Measurements from ENCODE around the gene INTS15. TPM values are rescaled to one million over a fixed set of nuclear protein-coding genes. Genes with fewer than 3 reads are reported as not detected.

INTS15 gene
- total RNA-seq, 1 experiment from 2014 or later, result 46.8 TPM

DNA sequence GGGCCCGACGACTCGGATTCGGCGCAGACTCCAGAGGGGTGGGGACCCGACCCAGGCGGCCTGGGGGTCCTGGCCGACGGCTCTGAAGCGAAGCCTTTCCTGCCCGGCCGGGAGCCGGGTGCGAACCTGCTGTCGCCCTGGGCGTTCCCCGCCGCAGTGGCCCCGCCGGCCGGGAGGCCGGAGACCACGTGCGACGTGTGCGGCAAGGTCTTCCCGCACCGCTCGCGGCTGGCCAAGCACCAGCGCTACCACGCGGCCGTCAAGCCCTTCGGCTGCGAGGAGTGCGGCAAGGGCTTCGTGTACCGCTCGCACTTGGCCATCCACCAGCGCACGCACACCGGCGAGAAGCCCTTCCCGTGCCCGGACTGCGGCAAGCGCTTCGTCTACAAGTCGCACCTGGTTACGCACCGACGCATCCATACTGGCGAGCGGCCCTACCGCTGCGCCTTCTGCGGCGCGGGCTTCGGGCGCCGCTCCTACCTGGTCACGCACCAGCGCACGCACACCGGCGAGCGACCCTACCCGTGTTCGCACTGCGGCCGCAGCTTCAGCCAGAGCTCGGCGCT is 62.7 kb downstream of the INTS15 start:
- intact Hi-C loops (cut with micrococcal nuclease; ENCODE audit: unreplicated experiment), result no loop called here
- no peaks in the 10 kb centered on the region for H3K27me3 ChIP-seq (ENCODE audit: control insufficient read depth, insufficient read depth, low read length)
- DNase-seq (ENCODE audit: low read depth, low spot score), result no peak
- CTCF ChIA-PET, result no interaction called here
- no peaks in the 10 kb centered on the region; the same call in 1 of the 2 replicates for H3K9me3 ChIP-seq (ENCODE audit: control insufficient read depth, insufficient read depth, low read depth, low read length)
- H3K36me3 ChIP-seq (ENCODE audit: control insufficient read depth, insufficient read depth, low read length), result no peaks in the 10 kb centered on the region; the same call in 1 of the 2 replicates
- no peak overlapping the region for H3K4me3 ChIP-seq (ENCODE audit: low read depth in 2 of 2, low read length in 2 of 2)
- no peak overlapping the region for H3K27ac ChIP-seq (ENCODE audit: low read length)
- in situ Hi-C loops (cut with HindIII; ENCODE audit: low pct_unique_long_range_greater_than_20kb, low sequenced_read_pairs), result no loop called here
- TF ChIP-seq, protein P1, sequence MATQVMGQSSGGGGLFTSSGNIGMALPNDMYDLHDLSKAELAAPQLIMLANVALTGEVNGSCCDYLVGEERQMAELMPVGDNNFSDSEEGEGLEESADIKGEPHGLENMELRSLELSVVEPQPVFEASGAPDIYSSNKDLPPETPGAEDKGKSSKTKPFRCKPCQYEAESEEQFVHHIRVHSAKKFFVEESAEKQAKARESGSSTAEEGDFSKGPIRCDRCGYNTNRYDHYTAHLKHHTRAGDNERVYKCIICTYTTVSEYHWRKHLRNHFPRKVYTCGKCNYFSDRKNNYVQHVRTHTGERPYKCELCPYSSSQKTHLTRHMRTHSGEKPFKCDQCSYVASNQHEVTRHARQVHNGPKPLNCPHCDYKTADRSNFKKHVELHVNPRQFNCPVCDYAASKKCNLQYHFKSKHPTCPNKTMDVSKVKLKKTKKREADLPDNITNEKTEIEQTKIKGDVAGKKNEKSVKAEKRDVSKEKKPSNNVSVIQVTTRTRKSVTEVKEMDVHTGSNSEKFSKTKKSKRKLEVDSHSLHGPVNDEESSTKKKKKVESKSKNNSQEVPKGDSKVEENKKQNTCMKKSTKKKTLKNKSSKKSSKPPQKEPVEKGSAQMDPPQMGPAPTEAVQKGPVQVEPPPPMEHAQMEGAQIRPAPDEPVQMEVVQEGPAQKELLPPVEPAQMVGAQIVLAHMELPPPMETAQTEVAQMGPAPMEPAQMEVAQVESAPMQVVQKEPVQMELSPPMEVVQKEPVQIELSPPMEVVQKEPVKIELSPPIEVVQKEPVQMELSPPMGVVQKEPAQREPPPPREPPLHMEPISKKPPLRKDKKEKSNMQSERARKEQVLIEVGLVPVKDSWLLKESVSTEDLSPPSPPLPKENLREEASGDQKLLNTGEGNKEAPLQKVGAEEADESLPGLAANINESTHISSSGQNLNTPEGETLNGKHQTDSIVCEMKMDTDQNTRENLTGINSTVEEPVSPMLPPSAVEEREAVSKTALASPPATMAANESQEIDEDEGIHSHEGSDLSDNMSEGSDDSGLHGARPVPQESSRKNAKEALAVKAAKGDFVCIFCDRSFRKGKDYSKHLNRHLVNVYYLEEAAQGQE (IDR thresholded peaks at IDR 0.05; ENCODE audit: insufficient read depth in 1 of 2, low read depth in 2 of 2, low read length in 1 of 2), result no peak
- no peak for TF ChIP-seq POLR2AphosphoS5 (IDR thresholded peaks at IDR 0.05; ENCODE audit: low read depth, low read length)
- TF ChIP-seq, protein P2, sequence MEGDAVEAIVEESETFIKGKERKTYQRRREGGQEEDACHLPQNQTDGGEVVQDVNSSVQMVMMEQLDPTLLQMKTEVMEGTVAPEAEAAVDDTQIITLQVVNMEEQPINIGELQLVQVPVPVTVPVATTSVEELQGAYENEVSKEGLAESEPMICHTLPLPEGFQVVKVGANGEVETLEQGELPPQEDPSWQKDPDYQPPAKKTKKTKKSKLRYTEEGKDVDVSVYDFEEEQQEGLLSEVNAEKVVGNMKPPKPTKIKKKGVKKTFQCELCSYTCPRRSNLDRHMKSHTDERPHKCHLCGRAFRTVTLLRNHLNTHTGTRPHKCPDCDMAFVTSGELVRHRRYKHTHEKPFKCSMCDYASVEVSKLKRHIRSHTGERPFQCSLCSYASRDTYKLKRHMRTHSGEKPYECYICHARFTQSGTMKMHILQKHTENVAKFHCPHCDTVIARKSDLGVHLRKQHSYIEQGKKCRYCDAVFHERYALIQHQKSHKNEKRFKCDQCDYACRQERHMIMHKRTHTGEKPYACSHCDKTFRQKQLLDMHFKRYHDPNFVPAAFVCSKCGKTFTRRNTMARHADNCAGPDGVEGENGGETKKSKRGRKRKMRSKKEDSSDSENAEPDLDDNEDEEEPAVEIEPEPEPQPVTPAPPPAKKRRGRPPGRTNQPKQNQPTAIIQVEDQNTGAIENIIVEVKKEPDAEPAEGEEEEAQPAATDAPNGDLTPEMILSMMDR (IDR thresholded peaks at IDR 0.05), result no peak
- TF ChIP-seq TCF7L2 (IDR thresholded peaks at IDR 0.05; ENCODE audit: low read depth, low read length), result no peak
- no peak for TF ChIP-seq SIN3A (IDR thresholded peaks at IDR 0.05; ENCODE audit: borderline replicate concordance, insufficient read depth, low read depth, low read length)
- no peaks in the 10 kb centered on the region for H3K4me1 ChIP-seq (ENCODE audit: control insufficient read depth, insufficient read depth, low read length)
- POLR2A ChIA-PET, result no interaction called here
- no peak for ATAC-seq
- BruUV-seq (replicated peaks), result no TSS peak

DNA sequence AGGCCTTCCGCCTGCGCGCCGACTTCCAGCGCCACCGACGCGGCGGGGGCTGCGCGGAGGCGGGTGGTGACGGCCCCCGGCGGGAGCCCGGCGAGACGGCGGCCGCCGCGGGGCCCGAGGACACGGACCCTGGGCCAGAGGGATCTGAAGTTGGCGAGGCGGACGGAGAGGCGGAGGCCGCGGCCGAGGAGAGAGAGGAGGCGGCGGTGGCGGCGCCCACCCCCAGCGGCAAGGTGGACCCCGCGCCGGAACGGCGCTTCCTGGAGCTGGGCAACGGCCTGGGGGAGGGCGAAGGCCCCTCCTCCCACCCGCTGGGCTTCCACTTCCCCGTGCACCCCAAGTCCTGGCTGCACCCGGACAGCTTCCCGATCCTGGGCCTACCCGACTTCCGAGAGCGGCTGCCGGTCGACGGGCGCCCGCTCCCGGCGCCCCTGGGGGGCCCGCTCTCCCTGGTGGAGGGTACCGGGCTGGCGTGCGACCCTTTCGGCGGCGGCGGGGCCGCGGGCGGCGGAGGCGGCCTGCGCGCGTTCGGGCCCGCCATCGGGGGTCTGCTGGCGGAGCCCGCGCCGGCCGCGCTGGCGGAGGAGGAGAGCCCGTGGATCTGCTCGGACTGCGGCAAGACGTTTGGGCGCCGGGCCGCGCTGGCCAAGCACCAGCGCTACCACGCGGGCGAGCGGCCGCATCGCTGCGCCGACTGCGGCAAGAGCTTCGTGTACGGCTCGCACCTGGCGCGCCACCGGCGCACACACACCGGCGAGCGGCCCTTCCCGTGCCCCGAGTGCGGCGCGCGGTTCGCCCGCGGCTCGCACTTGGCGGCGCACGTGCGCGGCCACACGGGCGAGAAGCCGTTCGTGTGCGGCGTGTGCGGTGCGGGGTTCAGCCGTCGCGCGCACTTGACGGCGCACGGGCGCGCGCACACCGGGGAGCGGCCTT is 63.5 kb downstream of the INTS15 start:
- no peak overlapping the region for H3K4me3 ChIP-seq (ENCODE audit: low read depth in 2 of 2, low read length in 2 of 2)
- in situ Hi-C loops (cut with HindIII; ENCODE audit: low pct_unique_long_range_greater_than_20kb, low sequenced_read_pairs) (no loop called here), intact Hi-C loops (cut with micrococcal nuclease; ENCODE audit: unreplicated experiment) (no loop called here)
- DNase-seq (ENCODE audit: low read depth, low spot score) (no peak), ATAC-seq (no peak)
- CTCF ChIA-PET, result no interaction called here
- H3K4me1 ChIP-seq (ENCODE audit: control insufficient read depth, insufficient read depth, low read length), result no peaks in the 10 kb centered on the region
- no TSS peak for BruUV-seq (replicated peaks)
- H3K9me3 ChIP-seq (ENCODE audit: control insufficient read depth, insufficient read depth, low read depth, low read length), result no peaks in the 10 kb centered on the region; the same call in 1 of the 2 replicates
- POLR2A ChIA-PET, result no interaction called here
- H3K27ac ChIP-seq (ENCODE audit: low read length), result no peak overlapping the region
- no peak for TF ChIP-seq POLR2AphosphoS5 (IDR thresholded peaks at IDR 0.05; ENCODE audit: low read depth, low read length)
- no peak for TF ChIP-seq SIN3A (IDR thresholded peaks at IDR 0.05; ENCODE audit: borderline replicate concordance, insufficient read depth, low read depth, low read length)
- TF ChIP-seq TCF7L2 (IDR thresholded peaks at IDR 0.05; ENCODE audit: low read depth, low read length), result no peak
- TF ChIP-seq, protein P1 (IDR thresholded peaks at IDR 0.05; ENCODE audit: insufficient read depth in 1 of 2, low read depth in 2 of 2, low read length in 1 of 2), result no peak
- TF ChIP-seq, protein P2 (IDR thresholded peaks at IDR 0.05), result no peak
- H3K36me3 ChIP-seq (ENCODE audit: control insufficient read depth, insufficient read depth, low read length), result no peaks in the 10 kb centered on the region; the same call in 1 of the 2 replicates
- H3K27me3 ChIP-seq (ENCODE audit: control insufficient read depth, insufficient read depth, low read length), result no peaks in the 10 kb centered on the region
